A673 (cell line): ENCODE data around the gene UBAP1L. TPM values are rescaled to one million over a fixed set of nuclear protein-coding genes. Genes with fewer than 3 reads are reported as not detected.

ENCODE experiments used
- BruUV-seq: library from RNA; stranded (reverse); fragments of 400-500 nt; replicated peaks from 2 replicates; lab custom pipeline; 2021; lab: Mats Ljungman, UMichigan
- CTCF ChIA-PET: fragments of 300-600 bp; sonication (Branson Sonifier 250); formaldehyde crosslinking; loops from one replicate; lab custom pipeline; 2022; ENCODE audit warnings: antibody characterized with exemption; lab: Charles Lee
- POLR2A ChIA-PET: fragments of 300-600 bp; sonication (Branson Sonifier 250); formaldehyde crosslinking; loops from one replicate; lab custom pipeline; 2022; ENCODE audit warnings: antibody characterized with exemption; ENCODE audit not compliant: low non-redundant PET; lab: Charles Lee
- DNase-seq: peaks from one replicate; pipeline ENCODE4 v3.0.0-alpha.2; 2015; ENCODE audit warnings: low spot score
- H3K27ac ChIP-seq: fragments of 200-600 bp; sonication (generic); 2 replicates; pipeline ENCODE4 v1.5.1; 2016; ENCODE audit warnings: mixed run types, low read depth, mild to moderate bottlenecking, mixed read lengths, antibody characterized with exemption, low read length; ENCODE audit not compliant: poor library complexity, severe bottlenecking
- H3K27me3 ChIP-seq: fragments of 200-600 bp; sonication (generic); replicated peaks from 2 replicates; pipeline ENCODE4 v1.6.1; 2017; ENCODE audit warnings: mixed run types, low read depth, mild to moderate bottlenecking, mixed read lengths, antibody characterized with exemption, low read length; ENCODE audit not compliant: insufficient read depth, poor library complexity
- H3K36me3 ChIP-seq: fragments of 200-600 bp; sonication (generic); 2 replicates; pipeline ENCODE4 v1.6.1; 2016; ENCODE audit warnings: mixed run types, mild to moderate bottlenecking, mixed read lengths, antibody characterized with exemption, low read length; ENCODE audit not compliant: insufficient read depth, poor library complexity, severe bottlenecking
- H3K4me1 ChIP-seq: fragments of 200-600 bp; sonication (generic); 2 replicates; pipeline ENCODE4 v1.6.1; 2017; ENCODE audit warnings: mixed run types, mild to moderate bottlenecking, mixed read lengths, antibody characterized with exemption, low read length; ENCODE audit not compliant: insufficient read depth, poor library complexity, severe bottlenecking
- H3K4me3 ChIP-seq: fragments of 200-600 bp; sonication (generic); 2 replicates; pipeline ENCODE4 v1.5.1; 2016; ENCODE audit warnings: low read depth, mixed run types, mild to moderate bottlenecking, mixed read lengths, low read length; ENCODE audit not compliant: poor library complexity, severe bottlenecking
- H3K9me3 ChIP-seq: fragments of 200-600 bp; sonication (generic); 2 replicates; pipeline ENCODE4 v1.6.1; 2016; ENCODE audit warnings: mixed run types, low read depth, mild to moderate bottlenecking, mixed read lengths, antibody characterized with exemption, low read length; ENCODE audit not compliant: poor library complexity, severe bottlenecking
- CTCF ChIP-seq: fragments of 300-800, 200-600 bp; sonication (generic); conservative IDR thresholded peaks from 2 replicates; pipeline ENCODE4 v1.5.1; 2017; ENCODE audit warnings: low read depth, mild to moderate bottlenecking, antibody characterized with exemption, low read length, moderate library complexity, mixed read lengths
- EZH2 ChIP-seq: fragments of 200-600 bp; sonication (generic); IDR thresholded peaks from 2 replicates; pipeline ENCODE4 v1.6.1; 2017; ENCODE audit warnings: borderline replicate concordance, low read depth, mild to moderate bottlenecking, mixed read lengths, antibody characterized with exemption, low read length; ENCODE audit not compliant: poor library complexity, severe bottlenecking
- intact Hi-C: fragments of 100-400 bp; cut with micrococcal nuclease; formaldehyde crosslinking; loops from one replicate; pipeline ENCODE4 v1.10.0; 2022; ENCODE audit not compliant: unreplicated experiment
- total RNA-seq: library from RNA; stranded (reverse); gene quantifications from 2 replicates; pipeline ENCODE4 v1.2.3, GENCODE V29; 2021

Gene UBAP1L
- total RNA-seq, 1 experiment from 2014 or later, result 3.9 TPM

GRCh38 chr15:65058394-65059368 is 56.3 kb downstream of the UBAP1L start:
- CTCF ChIA-PET, result no interaction called here
- Histone ChIP-seq H3K27me3 (no peaks in the 10 kb centered on the region), H3K36me3 (no peaks in the 10 kb centered on the region), H3K4me3 (no peak overlapping the region), H3K27ac (no peak overlapping the region), H3K4me1 (no peaks in the 10 kb centered on the region), H3K9me3 (no peaks in the 10 kb centered on the region)
- TF ChIP-seq CTCF, result no peak
- no peak for TF ChIP-seq EZH2
- POLR2A ChIA-PET, result no interaction called here
- intact Hi-C loops, result no loop called here
- no peak for DNase-seq
- BruUV-seq, result no TSS peak

GRCh38 chr15:65057549-65057940 is 57.5 kb downstream of the UBAP1L start:
- no peaks in the 10 kb centered on the region for H3K36me3 ChIP-seq
- no peak overlapping the region for H3K4me3 ChIP-seq
- DNase-seq, result no peak
- no peak for TF ChIP-seq EZH2
- TF ChIP-seq CTCF, result no peak
- H3K4me1 ChIP-seq, result no peaks in the 10 kb centered on the region
- H3K27me3 ChIP-seq, result no peaks in the 10 kb centered on the region
- ChIA-PET CTCF (no interaction called here), POLR2A (no interaction called here)
- intact Hi-C loops, result no loop called here
- no peak overlapping the region for H3K27ac ChIP-seq
- H3K9me3 ChIP-seq, result no peaks in the 10 kb centered on the region
- BruUV-seq, result no TSS peak

GRCh38 chr15:65056868-65057548 is 58.0 kb downstream of the UBAP1L start:
- Histone ChIP-seq H3K36me3 (no peaks in the 10 kb centered on the region), H3K27ac (no peak overlapping the region), H3K27me3 (no peaks in the 10 kb centered on the region), H3K4me1 (no peaks in the 10 kb centered on the region), H3K9me3 (no peaks in the 10 kb centered on the region), H3K4me3 (no peak overlapping the region)
- intact Hi-C loops, result no loop called here
- ChIA-PET CTCF (interaction anchor here (1.2 kb wide), 1 partner anchor 45 kb away, joined by 6 read pairs; no protein-coding TSS in a partner anchor), POLR2A (no interaction called here)
- DNase-seq, result no peak
- no TSS peak for BruUV-seq
- no peak for TF ChIP-seq CTCF
- TF ChIP-seq EZH2, result no peak
